Measurements from ENCODE around the gene TUBE1.

TUBE1 gene

GRCh38 chr6:112033791-112034615 is 53.3 kb downstream of the TUBE1 start:
- DNase-seq: no peak

- DNase-seq: no peak
These were observed 54.6 kb downstream of the TUBE1 start for GRCh38 chr6:112032728-112033127.

GRCh38 chr6:112031960-112032359 is 55.3 kb downstream of the TUBE1 start:
- no peak for DNase-seq

- no peak for DNase-seq
These were observed 56.2 kb downstream of the TUBE1 start for GRCh38 chr6:112030961-112031660.

- no peak for DNase-seq
These were observed 56.9 kb downstream of the TUBE1 start for GRCh38 chr6:112030206-112030960.

GRCh38 chr6:112029045-112029822 is 58.0 kb downstream of the TUBE1 start:
- peak; percentile 79 for DNase-seq

- DNase-seq: peak; percentile 83
These were observed 59.2 kb downstream of the TUBE1 start for GRCh38 chr6:112027942-112028674.

GRCh38 chr6:112026933-112027332 is 60.3 kb downstream of the TUBE1 start:
- no peak for DNase-seq

GRCh38 chr6:112024464-112024863 is 62.8 kb downstream of the TUBE1 start:
- DNase-seq: no peak

GRCh38 chr6:112022749-112023148 is 64.5 kb downstream of the TUBE1 start:
- no peak for DNase-seq

GRCh38 chr6:112021691-112022310 is 65.5 kb downstream of the TUBE1 start:
- DNase-seq: no peak
